BJ (cell line): ENCODE data around the gene C2orf66. TPM values are rescaled to one million over a fixed set of nuclear protein-coding genes. Genes with fewer than 3 reads are reported as not detected.

Source experiments
- CTCF ChIA-PET: fragments of 350-600 bp; formaldehyde crosslinking; extraction: SDS; loops from one replicate; lab custom pipeline; 2021; ENCODE audit warnings: antibody characterized with exemption, inconsistent platforms; lab: Yijun Ruan, JAX
- POLR2A ChIA-PET: fragments of 300-600 bp; sonication (Branson Sonifier 250); formaldehyde crosslinking; extraction: SDS; loops from one replicate; lab custom pipeline; 2021; ENCODE audit warnings: antibody characterized with exemption; lab: Charles Lee
- DNase-seq: peaks from one replicate; pipeline ENCODE4 v3.0.0-alpha.2; 2011; ENCODE audit warnings: low read depth
- H3K27me3 ChIP-seq: 2 replicates; pipeline ENCODE4 v1.6.0; 2011; ENCODE audit warnings: low read length; ENCODE audit not compliant: control insufficient read depth, insufficient read depth
- H3K36me3 ChIP-seq: 2 replicates; pipeline ENCODE4 v1.5.1; 2011; ENCODE audit warnings: low read length; ENCODE audit not compliant: control insufficient read depth, insufficient read depth
- H3K4me3 ChIP-seq: 2 replicates; pipeline ENCODE4 v1.5.1; 2011; ENCODE audit warnings: low read depth, mild to moderate bottlenecking, control low read depth, low read length
- CTCF ChIP-seq: IDR thresholded peaks from 2 replicates; pipeline ENCODE4 v1.5.1; 2011; ENCODE audit warnings: low read depth, mild to moderate bottlenecking, control low read depth, inconsistent platforms, low read length, moderate library complexity; ENCODE audit not compliant: insufficient read depth
- polyA plus RNA-seq: library from polyadenylated mRNA; depleted of rRNA; stranded (reverse); fragments of >200 nt; gene quantifications from 2 replicates; pipeline ENCODE4 v1.2.3, GENCODE V29; 2011

Gene C2orf66
- polyA plus RNA-seq, 1 experiment = 0.12 TPM

GRCh38 chr2:196846295-196846694 lies 37.1 kb upstream of the C2orf66 start:
- Histone ChIP-seq H3K36me3 (no peaks in the 10 kb centered on the region), H3K4me3 (no peak overlapping the region), H3K27me3 (no peaks in the 10 kb centered on the region)
- POLR2A ChIA-PET = no interaction called here
- no peak for TF ChIP-seq CTCF
- CTCF ChIA-PET = no interaction called here
- DNase-seq = no peak

- no peak for DNase-seq
- CTCF ChIA-PET = no interaction called here
- POLR2A ChIA-PET = no interaction called here
- Histone ChIP-seq H3K27me3 (no peaks in the 10 kb centered on the region), H3K36me3 (no peaks in the 10 kb centered on the region), H3K4me3 (no peak overlapping the region)
- TF ChIP-seq CTCF = no peak
Observed at GRCh38 chr2:196845371-196845770, 36.2 kb upstream of the C2orf66 start.

- ChIA-PET CTCF (no interaction called here), POLR2A (no interaction called here)
- no peak for DNase-seq
- Histone ChIP-seq H3K27me3 (no peaks in the 10 kb centered on the region), H3K4me3 (no peak overlapping the region), H3K36me3 (no peaks in the 10 kb centered on the region)
- TF ChIP-seq CTCF = no peak
Observed at GRCh38 chr2:196840171-196840570, 31.0 kb upstream of the C2orf66 start.

GRCh38 chr2:196839574-196839973 lies 30.4 kb upstream of the C2orf66 start:
- TF ChIP-seq CTCF = no peak
- Histone ChIP-seq H3K27me3 (no peaks in the 10 kb centered on the region), H3K4me3 (no peak overlapping the region), H3K36me3 (no peaks in the 10 kb centered on the region)
- no peak for DNase-seq
- ChIA-PET CTCF (interaction anchor here (0.6 kb wide), 1 partner anchor 85 kb away, joined by 3 read pairs; no protein-coding TSS in a partner anchor), POLR2A (no interaction called here)

GRCh38 chr2:196836440-196836839 lies 27.3 kb upstream of the C2orf66 start:
- DNase-seq = peak; percentile 42
- Histone ChIP-seq H3K27me3 (no peaks in the 10 kb centered on the region), H3K4me3 (no peak overlapping the region), H3K36me3 (no peaks in the 10 kb centered on the region)
- TF ChIP-seq CTCF = no peak
- ChIA-PET POLR2A (interaction anchor here (0.8 kb wide), 1 partner anchor 31 kb away, joined by 4 read pairs; no protein-coding TSS in a partner anchor), CTCF (interaction anchor here (0.6 to 1.0 kb wide), 2 partner anchors 8 to 13 kb away, joined by 3 to 4 read pairs; no protein-coding TSS in a partner anchor)
